GM18498 (cell line): Measurements from ENCODE around the gene NECTIN3.

ENCODE experiments used
- ATAC-seq: cut with Tn5 transposase; IDR thresholded peaks from one replicate; pipeline ENCODE4 v1.9.1; 2021; ENCODE audit warnings: mild to moderate bottlenecking, moderate library complexity; ENCODE audit not compliant: unreplicated experiment

Gene NECTIN3

GRCh38 chr3:111197485-111197884, 125.9 kb downstream of the NECTIN3 start:
- no peak for ATAC-seq

- no peak for ATAC-seq
These were observed 128.4 kb downstream of the NECTIN3 start for GRCh38 chr3:111200027-111200426.

- ATAC-seq, result no peak
These were observed 138.5 kb downstream of the NECTIN3 start for GRCh38 chr3:111210003-111210711.

- no peak for ATAC-seq
These were observed 139.4 kb downstream of the NECTIN3 start for GRCh38 chr3:111210866-111211564.

- no peak for ATAC-seq
These were observed 140.9 kb downstream of the NECTIN3 start for GRCh38 chr3:111212511-111212910.

- no peak for ATAC-seq
These were observed 143.9 kb downstream of the NECTIN3 start for GRCh38 chr3:111215481-111215880.

GRCh38 chr3:111218615-111219014, 147.0 kb downstream of the NECTIN3 start:
- ATAC-seq, result no peak

- ATAC-seq, result no peak
These were observed 155.6 kb downstream of the NECTIN3 start for GRCh38 chr3:111227216-111227615.

- ATAC-seq, result no peak
These were observed 157.7 kb downstream of the NECTIN3 start for GRCh38 chr3:111229301-111229700.

- ATAC-seq, result no peak
These were observed 165.5 kb downstream of the NECTIN3 start for GRCh38 chr3:111236836-111237713.

- ATAC-seq, result no peak
These were observed 166.3 kb downstream of the NECTIN3 start for GRCh38 chr3:111237946-111238345.

- ATAC-seq, result peak; percentile 99
These were observed 167.3 kb downstream of the NECTIN3 start for GRCh38 chr3:111238885-111239284.

GRCh38 chr3:111241960-111242359, 170.3 kb downstream of the NECTIN3 start:
- ATAC-seq, result no peak
